HEK293T (cell line): ENCODE results near the gene BOC.

Experiments used
- CTCF ChIA-PET: fragments of 350-600 bp; formaldehyde crosslinking; extraction: SDS; loops from one replicate; lab custom pipeline; 2021; ENCODE audit warnings: antibody characterized with exemption, inconsistent platforms; lab: Yijun Ruan, JAX
- POLR2A ChIA-PET: fragments of 350-600 bp; formaldehyde crosslinking; extraction: SDS; loops from one replicate; lab custom pipeline; 2020; ENCODE audit warnings: antibody characterized with exemption, inconsistent platforms; lab: Yijun Ruan, JAX
- DNase-seq: peaks from one replicate; pipeline ENCODE4 v3.0.0; 2012; ENCODE audit warnings: mixed read lengths; ENCODE audit errors: extremely low spot score
- ARNT ChIP-seq: fragments of 450-650 bp; IDR thresholded peaks from 2 replicates; pipeline ENCODE4 v1.6.1; 2017; ENCODE audit warnings: mild to moderate bottlenecking
- BHLHE40 ChIP-seq: fragments of 450-650 bp; IDR thresholded peaks from 2 replicates; pipeline ENCODE4 v1.6.1; 2016; ENCODE audit warnings: mild to moderate bottlenecking, moderate library complexity, borderline replicate concordance
- CTBP1 ChIP-seq: fragments of 450-650 bp; IDR thresholded peaks from 2 replicates; pipeline ENCODE4 v1.6.1; 2016; ENCODE audit warnings: borderline replicate concordance
- ELF4 ChIP-seq: fragments of 450-650 bp; IDR thresholded peaks from 2 replicates; pipeline ENCODE4 v1.6.1; 2017; ENCODE audit warnings: antibody characterized with exemption
- FOXA1 ChIP-seq: fragments of 450-650 bp; IDR thresholded peaks from 2 replicates; pipeline ENCODE4 v1.6.1; 2016; ENCODE audit warnings: mild to moderate bottlenecking
- FOXK2 ChIP-seq: fragments of 450-650 bp; IDR thresholded peaks from 2 replicates; pipeline ENCODE4 v1.6.1; 2016; ENCODE audit warnings: mild to moderate bottlenecking
- FOXM1 ChIP-seq: fragments of 450-650 bp; IDR thresholded peaks from 2 replicates; pipeline ENCODE4 v1.6.1; 2017; ENCODE audit warnings: mild to moderate bottlenecking, borderline replicate concordance
- HDGF ChIP-seq: fragments of 450-650 bp; IDR thresholded peaks from 2 replicates; pipeline ENCODE4 v1.6.1; 2017; ENCODE audit warnings: antibody characterized with exemption, borderline replicate concordance
- L3MBTL2 ChIP-seq: fragments of 450-650 bp; conservative IDR thresholded peaks from 2 replicates; pipeline ENCODE4 v1.6.1; 2016; ENCODE audit warnings: mild to moderate bottlenecking
- LEF1 ChIP-seq: fragments of 450-650 bp; IDR thresholded peaks from 2 replicates; pipeline ENCODE4 v1.6.1; 2017; ENCODE audit warnings: mild to moderate bottlenecking, borderline replicate concordance
- NFRKB ChIP-seq: fragments of 450-650 bp; IDR thresholded peaks from 2 replicates; pipeline ENCODE4 v1.6.1; 2016; ENCODE audit warnings: mild to moderate bottlenecking, moderate library complexity
- PKNOX1 ChIP-seq: fragments of 450-650 bp; IDR thresholded peaks from 2 replicates; pipeline ENCODE4 v1.6.1; 2016
- SP1 ChIP-seq: fragments of 450-650 bp; IDR thresholded peaks from 2 replicates; pipeline ENCODE4 v1.6.1; 2017
- SUZ12 ChIP-seq: fragments of 450-650 bp; IDR thresholded peaks from 2 replicates; pipeline ENCODE4 v1.6.1; 2016; ENCODE audit warnings: mild to moderate bottlenecking
- TARDBP ChIP-seq: fragments of 450-650 bp; IDR thresholded peaks from 2 replicates; pipeline ENCODE4 v1.6.1; 2016
- ZNF384 ChIP-seq: fragments of 450-650 bp; IDR thresholded peaks from 2 replicates; pipeline ENCODE4 v1.6.1; 2016

Gene BOC

GRCh38 chr3:113249111-113249510, 37.8 kb downstream of the BOC start:
- ChIA-PET CTCF (no interaction called here), POLR2A (no interaction called here)
- TF ChIP-seq L3MBTL2 (no peak), TARDBP (no peak), HDGF (no peak), FOXA1 (no peak), CTBP1 (no peak), PKNOX1 (no peak), BHLHE40 (no peak), LEF1 (no peak), ZNF384 (no peak)
- DNase-seq = no peak

GRCh38 chr3:113249601-113250000, 38.2 kb downstream of the BOC start:
- CTCF ChIA-PET = no interaction called here
- no peak for DNase-seq
- POLR2A ChIA-PET = no interaction called here
- TF ChIP-seq SUZ12 = no peak
- no peak for TF ChIP-seq HDGF
- TF ChIP-seq ARNT = no peak
- no peak for TF ChIP-seq SP1

- CTCF ChIA-PET = no interaction called here
- no peak for DNase-seq
- no peak for TF ChIP-seq L3MBTL2
- no peak for TF ChIP-seq LEF1
- TF ChIP-seq FOXK2 = no peak
- no peak for TF ChIP-seq ZNF384
- TF ChIP-seq ARNT = no peak
- TF ChIP-seq TARDBP = no peak
- no peak for TF ChIP-seq FOXM1
- no peak for TF ChIP-seq NFRKB
- TF ChIP-seq PKNOX1 = no peak
- TF ChIP-seq ELF4 = no peak
- TF ChIP-seq SUZ12 = no peak
- no peak for TF ChIP-seq SP1
- POLR2A ChIA-PET = no interaction called here
Measured at GRCh38 chr3:113250566-113250965, 39.2 kb downstream of the BOC start.

- CTCF ChIA-PET = no interaction called here
- POLR2A ChIA-PET = no interaction called here
- no peak for DNase-seq
- no peak for TF ChIP-seq BHLHE40
- no peak for TF ChIP-seq FOXM1
- TF ChIP-seq ZNF384 = no peak
- TF ChIP-seq SUZ12 = no peak
- TF ChIP-seq CTBP1 = no peak
- TF ChIP-seq FOXA1 = no peak
Measured at GRCh38 chr3:113251817-113252216, 40.5 kb downstream of the BOC start.

GRCh38 chr3:113252553-113252952, 41.2 kb downstream of the BOC start:
- DNase-seq = no peak
- POLR2A ChIA-PET = no interaction called here
- CTCF ChIA-PET = no interaction called here
- TF ChIP-seq ELF4 = no peak
- TF ChIP-seq SP1 = no peak
- no peak for TF ChIP-seq FOXK2
- no peak for TF ChIP-seq L3MBTL2
- no peak for TF ChIP-seq CTBP1
- TF ChIP-seq LEF1 = no peak
- TF ChIP-seq TARDBP = no peak
- no peak for TF ChIP-seq BHLHE40
- TF ChIP-seq ARNT = no peak
- no peak for TF ChIP-seq NFRKB
- TF ChIP-seq SUZ12 = no peak
- TF ChIP-seq HDGF = no peak
- no peak for TF ChIP-seq FOXM1
- TF ChIP-seq ZNF384 = no peak
- TF ChIP-seq FOXA1 = no peak
- no peak for TF ChIP-seq PKNOX1

- no peak for DNase-seq
- TF ChIP-seq BHLHE40 (no peak), ARNT (no peak), LEF1 (no peak), TARDBP (no peak), L3MBTL2 (no peak), SP1 (no peak), CTBP1 (no peak), HDGF (no peak), NFRKB (no peak), FOXM1 (no peak), ELF4 (no peak), ZNF384 (no peak), FOXK2 (no peak), FOXA1 (no peak), PKNOX1 (no peak), SUZ12 (no peak)
- POLR2A ChIA-PET = no interaction called here
- CTCF ChIA-PET = no interaction called here
Measured at GRCh38 chr3:113253702-113254101, 42.3 kb downstream of the BOC start.
